NCI-H82 (cell line): Measurements from ENCODE around the gene RIMBP2.

ENCODE experiments used
- DNase-seq: peaks from one replicate; lab custom pipeline; 2025; lab: John Stamatoyannopoulos, UW

RIMBP2 gene

DNA sequence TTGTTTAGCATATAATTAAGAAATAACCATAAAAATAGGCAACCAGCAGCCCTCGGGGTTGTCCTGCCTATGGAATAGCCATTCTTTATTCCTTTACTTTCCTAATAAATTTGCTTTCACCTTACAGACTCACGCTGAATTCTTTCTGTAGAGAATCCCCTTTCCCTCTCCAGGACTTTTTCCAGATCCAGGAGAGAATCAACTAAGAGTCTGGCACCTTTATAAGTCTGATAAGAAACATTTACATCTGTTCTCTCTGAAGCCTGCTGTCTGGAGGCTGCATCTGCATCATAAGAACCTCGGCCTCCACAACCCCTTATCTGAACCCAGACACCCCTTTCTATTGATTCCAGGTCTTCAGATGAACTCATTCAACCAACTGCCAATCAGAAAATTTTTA, 32.3 kb downstream of the RIMBP2 start:
- DNase-seq: no peak

DNA sequence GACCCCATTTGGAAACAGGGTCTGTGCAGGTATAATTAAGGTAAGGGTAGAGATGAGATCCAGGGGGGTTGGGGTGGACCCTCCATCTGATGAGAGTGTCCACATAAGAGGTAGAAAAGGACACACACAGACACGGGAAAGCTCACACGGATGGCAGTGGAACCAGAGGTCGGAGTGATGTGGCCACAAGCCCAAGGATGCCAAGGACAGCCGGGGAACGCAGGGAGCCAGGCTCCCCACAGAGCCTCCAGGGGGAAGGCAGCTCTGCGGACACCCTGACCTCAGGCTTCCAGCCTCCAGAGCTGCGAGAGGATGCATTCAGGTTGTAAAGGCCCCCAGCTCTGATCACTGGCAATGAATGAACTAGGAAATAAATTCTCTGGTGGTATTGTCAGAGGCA, 33.0 kb downstream of the RIMBP2 start:
- no peak for DNase-seq

DNA sequence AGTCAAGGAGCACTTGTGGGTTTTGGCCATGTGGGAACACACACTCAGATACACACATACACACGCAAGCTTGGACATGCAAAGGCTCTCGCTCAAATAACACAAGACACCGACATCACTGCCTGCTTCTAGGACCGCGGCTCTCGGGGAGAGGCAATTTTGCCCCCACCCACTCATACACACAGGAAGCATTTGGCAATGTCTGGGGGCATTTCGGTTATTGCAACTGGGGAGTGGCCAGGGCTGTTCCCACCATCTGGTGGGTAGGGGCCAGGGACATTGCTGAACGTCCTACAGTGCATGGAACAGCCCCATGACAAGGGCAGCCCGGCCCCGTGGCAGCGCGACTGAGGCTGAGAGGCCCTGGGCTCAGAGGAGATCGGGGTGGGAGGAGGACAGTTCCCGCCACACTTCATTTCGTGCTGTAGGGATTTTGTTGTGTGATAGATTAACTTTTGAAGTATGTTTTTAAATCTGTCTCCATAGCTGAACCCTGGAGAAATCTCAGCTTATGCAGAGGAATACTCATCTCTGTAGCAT, 35.6 kb downstream of the RIMBP2 start:
- DNase-seq: no peak

DNA sequence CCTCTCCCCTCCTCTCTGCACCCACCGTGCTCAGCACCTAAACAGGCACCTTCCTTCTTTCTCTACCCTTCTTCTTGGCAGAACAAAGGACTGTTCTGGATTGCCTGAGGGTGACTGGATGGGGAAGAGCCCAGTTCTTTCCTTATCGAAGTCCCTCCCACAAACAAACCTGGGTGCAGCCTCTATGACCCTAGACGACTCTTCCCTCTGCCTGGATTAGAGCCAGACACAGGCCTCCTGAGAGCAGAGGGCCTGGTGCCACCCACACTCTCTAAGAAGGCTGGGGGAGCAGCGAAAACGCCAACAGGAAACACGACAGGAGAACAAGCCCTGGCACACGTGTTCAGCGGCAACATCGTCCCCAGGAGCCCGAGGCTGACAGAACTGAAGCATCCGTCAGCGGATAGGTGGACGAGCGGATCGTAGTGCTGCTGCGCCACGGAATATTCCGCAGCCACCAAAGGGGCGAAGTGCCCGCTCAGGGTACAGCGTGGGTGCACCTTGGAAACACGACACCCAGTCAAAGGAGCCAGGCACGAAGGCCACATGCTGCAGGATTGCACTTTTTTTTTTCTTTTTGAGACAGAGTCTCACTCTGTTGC, 38.0 kb downstream of the RIMBP2 start:
- no peak for DNase-seq

- DNase-seq: no peak
Measured at GRCh38 chr12:130675791-130676190, 40.3 kb downstream of the RIMBP2 start.

- DNase-seq: no peak
Measured at GRCh38 chr12:130675121-130675520, 41.0 kb downstream of the RIMBP2 start.

DNA sequence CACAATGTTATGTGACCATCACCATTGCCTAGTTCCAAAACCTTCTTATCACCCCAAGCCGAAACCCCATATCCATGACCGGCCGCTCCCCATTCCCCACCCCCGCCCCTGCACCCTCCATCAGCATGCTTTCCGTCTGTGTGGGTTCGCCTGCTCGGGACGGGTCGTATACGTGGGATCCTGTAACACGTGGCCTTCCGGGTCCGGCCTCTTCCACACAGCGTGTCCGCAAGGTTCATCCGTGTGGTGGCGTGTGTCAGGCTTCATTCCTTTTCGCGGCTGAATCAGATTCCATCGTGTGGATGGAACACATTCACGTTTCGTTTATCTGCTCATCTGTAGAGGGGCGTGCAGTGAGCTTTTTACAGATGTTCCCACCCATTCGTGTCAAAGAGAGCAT, 41.4 kb downstream of the RIMBP2 start:
- DNase-seq: no peak

GRCh38 chr12:130673036-130673705, 42.9 kb downstream of the RIMBP2 start:
- DNase-seq: no peak

DNA sequence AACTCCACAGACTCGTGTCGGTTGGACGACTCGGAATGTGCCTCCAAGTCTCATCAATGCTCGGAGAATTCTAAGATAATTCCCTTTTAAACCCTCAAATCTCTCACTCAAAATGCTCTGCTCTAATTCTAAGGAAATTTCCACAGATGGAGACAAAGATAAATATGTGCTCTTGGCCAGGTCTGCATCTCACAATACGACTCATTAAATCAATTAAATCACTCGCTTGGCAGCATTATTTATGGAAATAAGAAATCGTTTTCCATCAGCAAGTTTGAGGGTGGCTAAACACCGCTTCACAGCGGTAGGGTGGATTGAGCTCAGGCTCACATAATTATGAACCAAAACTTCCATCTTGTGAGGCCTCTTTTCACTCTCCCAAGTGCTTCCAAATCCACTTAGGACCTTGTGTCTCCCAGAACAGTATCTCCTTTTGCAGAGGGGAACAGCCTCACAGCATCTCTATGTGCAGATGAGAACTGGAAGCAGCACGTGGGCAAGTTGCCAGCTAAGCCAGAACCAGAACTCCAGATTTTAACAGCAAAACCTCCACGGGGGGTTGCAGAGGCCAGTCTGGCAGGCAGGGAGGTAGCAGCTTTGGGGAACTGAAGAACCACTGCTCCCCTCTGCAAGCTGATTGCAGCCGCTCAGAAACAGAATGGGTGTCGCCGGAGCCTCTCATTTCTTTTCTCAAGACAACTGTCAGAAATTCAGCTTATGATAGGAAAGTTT, 43.8 kb downstream of the RIMBP2 start:
- DNase-seq: no peak

GRCh38 chr12:130671556-130671955, 44.5 kb downstream of the RIMBP2 start:
- no peak for DNase-seq

- no peak for DNase-seq
Measured at GRCh38 chr12:130669797-130670196, 46.3 kb downstream of the RIMBP2 start.

GRCh38 chr12:130669205-130669557, 46.9 kb downstream of the RIMBP2 start:
- DNase-seq: peak; percentile 83

GRCh38 chr12:130668286-130669204, 47.6 kb downstream of the RIMBP2 start:
- DNase-seq: no peak

- no peak for DNase-seq
Measured at GRCh38 chr12:130667421-130667960, 48.6 kb downstream of the RIMBP2 start.

DNA sequence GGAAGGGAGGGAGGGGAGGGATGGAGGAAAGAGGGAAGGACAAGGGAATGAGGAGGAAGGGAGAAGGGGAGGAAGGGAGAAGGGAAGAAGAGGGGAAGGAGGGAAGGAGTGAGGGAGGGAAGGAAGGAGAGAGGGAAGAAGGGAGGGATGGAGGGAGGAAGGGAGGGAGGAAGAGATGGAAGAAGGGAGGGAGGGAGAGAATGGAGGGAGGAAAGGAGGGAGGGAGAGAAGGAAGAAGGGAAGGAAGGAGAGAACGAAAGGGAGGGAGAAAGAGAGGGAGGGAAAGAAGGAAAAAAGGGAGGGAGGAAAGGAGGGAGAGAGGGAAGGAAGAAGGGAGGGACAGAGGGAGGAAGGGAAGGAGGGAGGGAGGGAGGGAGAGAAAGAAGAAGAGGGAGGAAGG, 49.5 kb downstream of the RIMBP2 start:
- no peak for DNase-seq

DNA sequence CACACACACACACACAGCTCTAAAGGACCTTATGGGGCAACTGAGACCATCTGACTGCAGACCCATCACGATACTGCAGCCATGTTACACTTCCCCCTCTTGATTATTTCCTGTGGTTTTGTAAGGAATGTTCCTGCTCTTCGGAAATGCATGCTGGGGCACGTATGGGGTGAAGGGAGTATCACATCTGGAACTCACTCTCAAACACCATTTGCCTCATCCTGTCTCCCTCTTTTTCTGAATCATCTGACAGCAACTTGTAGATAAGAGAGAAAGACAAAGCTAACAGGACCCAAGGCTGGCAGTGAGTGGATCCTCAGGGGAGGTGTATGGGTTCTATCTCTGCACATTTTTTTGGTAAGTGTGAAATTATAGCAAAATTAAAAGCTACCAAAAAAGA, 50.3 kb downstream of the RIMBP2 start:
- DNase-seq: no peak

DNA sequence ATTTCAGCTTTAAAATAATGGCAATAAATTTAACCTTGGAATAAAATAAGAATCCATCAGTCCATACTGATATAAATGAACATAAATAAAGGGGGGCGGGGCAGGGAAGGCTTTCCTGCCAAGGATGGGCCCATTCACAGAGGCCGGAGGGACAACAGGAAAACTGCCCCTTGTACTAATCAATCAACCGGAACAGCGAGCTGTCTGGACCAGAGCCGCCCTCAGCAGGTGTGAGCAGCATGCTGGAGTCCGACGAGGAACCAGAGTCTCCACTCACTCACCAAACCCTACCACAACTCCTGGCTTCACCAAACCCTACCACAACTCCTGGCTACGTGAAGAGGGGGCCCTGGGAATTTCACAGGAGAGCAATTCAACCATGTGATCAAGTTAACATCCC, 51.3 kb downstream of the RIMBP2 start:
- DNase-seq: no peak

DNA sequence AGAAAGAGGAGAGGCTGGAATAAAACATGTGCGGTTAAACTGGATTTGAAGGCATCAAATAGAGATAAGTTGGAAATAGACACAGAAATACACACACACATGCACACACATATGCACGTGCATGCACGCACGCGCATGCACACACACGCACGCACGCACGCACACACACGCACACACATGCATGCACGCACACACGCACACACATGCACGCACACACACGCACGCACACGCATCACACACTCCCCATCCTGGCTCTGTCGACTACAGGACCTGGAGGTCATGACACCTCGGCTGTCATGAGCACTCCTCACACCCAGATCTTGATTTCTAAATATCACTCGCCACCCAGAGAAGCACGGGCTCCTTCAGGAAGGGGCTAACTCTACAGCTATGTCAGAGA, 51.8 kb downstream of the RIMBP2 start:
- no peak for DNase-seq

- no peak for DNase-seq
Measured at GRCh38 chr12:130663514-130663913, 52.6 kb downstream of the RIMBP2 start.

DNA sequence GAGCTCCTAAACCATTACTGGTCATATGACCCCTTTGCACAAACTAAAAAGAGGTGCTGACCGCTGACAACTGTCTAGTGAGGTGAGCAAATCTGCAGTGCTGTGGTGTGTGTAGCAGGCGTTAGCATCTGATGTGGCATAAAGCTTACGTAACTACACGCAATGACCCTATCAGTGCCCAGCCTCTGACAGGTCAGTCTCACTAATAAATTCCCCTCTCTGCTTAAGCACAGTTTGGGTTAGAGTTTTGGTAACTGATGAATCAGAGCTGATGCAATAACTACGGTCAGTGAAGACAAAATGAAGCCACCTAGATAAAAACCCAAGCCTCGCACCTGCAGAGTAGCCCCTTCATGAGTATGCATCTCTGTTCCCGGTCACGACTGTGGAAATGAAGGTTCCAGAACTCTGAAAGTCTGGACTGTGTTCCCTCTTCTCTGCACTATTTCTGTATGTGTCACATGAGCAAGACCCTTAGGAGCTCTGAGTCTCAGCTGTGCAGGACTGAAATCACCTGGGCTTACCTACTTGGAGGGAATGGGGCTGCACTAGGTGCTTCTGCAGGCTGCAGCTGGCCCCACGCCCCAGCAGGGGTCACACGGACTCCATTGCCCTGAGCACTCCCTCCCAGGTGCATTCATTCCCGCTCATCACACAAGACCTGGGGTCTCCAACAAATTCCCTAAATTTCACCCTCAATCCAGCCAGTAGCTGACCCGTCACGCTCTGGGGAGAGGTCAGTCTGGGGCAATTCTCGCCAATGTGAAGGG, 54.4 kb downstream of the RIMBP2 start:
- no peak for DNase-seq

DNA sequence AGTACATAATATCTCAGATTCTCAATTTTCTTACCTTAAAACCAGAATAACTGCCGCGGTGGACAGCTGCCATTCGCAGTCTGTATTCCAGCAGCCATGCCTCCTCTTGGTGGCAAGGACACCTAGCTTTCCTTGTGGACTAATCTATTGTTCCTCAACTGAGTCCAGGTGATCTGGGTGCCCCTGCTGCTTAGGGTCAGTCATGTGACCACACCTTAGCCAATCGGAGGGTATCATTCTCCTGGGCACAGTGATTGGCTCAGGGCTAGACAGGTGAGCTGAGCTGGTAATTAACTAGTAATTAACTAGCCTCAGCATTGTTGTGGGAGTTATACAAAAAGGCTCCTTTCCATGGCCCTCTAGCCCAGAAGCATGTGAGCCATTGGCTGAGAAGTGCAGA, 55.0 kb downstream of the RIMBP2 start:
- no peak for DNase-seq
